ENCODE measurements around the gene PCBP3.

Gene PCBP3

DNA sequence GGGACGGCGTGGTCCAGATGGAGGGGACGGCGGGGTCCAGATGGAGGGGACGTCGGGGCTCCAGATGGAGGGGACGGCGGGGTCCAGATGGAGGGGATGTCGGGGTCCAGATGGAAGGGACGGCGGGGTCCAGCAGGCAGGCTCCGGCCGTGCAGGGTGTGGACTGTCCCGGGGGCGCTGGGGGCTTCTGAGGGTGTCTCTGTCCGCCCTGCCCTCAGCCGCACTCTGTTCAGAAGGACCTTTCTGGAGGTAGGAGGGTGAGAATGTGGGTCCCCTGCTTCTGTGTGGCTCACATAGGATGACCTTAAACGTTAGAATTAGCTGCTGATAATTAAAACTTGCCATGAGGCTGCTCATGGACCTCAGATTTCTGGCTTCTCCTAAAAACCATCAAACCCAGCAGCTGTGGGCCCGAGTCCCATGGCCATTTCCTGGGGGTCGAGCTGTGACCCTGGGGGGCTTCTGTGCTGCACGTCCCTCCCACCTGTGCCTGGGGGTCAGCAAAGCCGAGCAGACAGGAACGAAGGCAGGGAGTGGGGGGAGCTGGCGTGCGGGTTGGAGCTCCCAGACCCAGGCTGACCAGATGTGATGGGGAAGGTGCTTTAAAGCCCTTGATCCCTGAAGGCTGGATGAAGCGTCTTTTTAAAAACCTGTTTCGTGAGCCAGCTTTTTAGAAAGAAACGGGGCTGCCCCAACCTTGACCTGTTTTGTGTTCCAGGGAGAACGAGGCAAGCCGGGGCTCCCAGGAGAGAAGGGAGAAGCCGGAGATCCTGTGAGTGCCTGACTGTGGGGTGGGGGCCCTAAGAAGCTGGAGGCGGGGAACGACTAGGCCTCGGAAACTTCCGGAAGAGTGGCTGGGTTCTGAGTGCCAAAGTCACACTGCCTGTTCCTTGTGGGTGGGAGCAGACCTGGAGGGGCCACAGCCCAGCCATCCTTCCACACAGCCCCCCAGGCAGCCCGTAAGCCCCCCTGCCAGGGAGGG, 345.1 kb downstream of the PCBP3 start:
- H3K9me3 ChIP-seq (replicated peaks in 1 of 11) = no peaks in the 10 kb centered on the region
- no peak overlapping the region for H3K4me3 ChIP-seq
- peaks cover 0 to 25% (median 17%) of the 10 kb centered on the region in 11 experiments; a peak in 15 of 22 replicates for H3K27me3 ChIP-seq
- no peak overlapping the region for H3K4me2 ChIP-seq
- peaks cover 7 to 21% (median 15%) of the 10 kb centered on the region in 10 experiments for H3K4me1 ChIP-seq
- no peak for TF ChIP-seq Cebpa-rat (IDR thresholded peaks at IDR 0.05)
- H3K27ac ChIP-seq = no peak overlapping the region
- no peaks in the 10 kb centered on the region for H3K36me3 ChIP-seq
- peaks cover 0 to 4% (median 0%) of the 10 kb centered on the region in 11 experiments; a peak in 5 of 22 replicates for H4K20me1 ChIP-seq
- H3K9ac ChIP-seq = no peak overlapping the region

DNA sequence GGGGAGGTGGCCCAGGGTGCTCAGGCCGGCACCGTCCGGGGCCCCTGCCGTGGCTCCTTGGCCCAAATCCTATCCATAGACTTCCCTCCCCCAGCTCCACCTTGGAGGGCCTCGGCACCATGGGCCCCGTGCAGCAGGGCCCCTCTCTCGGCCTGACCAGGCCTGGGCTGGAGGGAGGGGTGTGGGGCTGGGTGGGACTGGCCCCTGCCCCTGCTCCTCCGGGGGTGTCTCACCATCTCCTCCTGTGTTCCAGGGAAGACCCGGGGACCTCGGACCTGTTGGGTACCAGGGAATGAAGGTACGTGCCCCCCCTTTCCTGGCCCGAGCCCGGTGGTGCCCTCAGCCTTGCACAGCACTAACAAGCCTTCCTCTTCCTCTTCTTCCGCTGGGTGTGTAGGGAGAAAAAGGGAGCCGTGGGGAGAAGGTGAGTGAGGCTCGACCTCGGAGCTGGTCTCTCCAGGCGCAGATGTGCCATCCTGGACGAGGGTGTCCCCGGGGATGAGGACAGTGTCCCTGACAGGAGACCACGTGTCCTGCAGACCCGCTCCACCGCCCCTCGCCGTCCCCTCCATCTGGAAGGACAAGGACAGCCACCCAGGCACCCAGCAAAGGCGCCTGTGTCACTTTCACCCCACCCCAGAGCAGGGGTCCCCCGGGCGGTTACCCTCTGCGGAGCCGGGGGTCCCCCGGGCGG, 346.0 kb downstream of the PCBP3 start:
- Histone ChIP-seq H3K36me3 (no peaks in the 10 kb centered on the region), H3K9me3 (replicated peaks in 1 of 11) (no peaks in the 10 kb centered on the region), H3K4me1 (peaks cover 7 to 29% (median 22%) of the 10 kb centered on the region in 10 experiments), H4K20me1 (peaks cover 0 to 4% (median 0%) of the 10 kb centered on the region in 11 experiments; a peak in 4 of 22 replicates), H3K27me3 (peaks cover 0 to 17% (median 9%) of the 10 kb centered on the region in 11 experiments; a peak in 11 of 22 replicates), H3K9ac (no peak overlapping the region), H3K4me2 (no peak overlapping the region), H3K4me3 (no peak overlapping the region), H3K27ac (no peak overlapping the region)
- no peak for TF ChIP-seq Cebpa-rat (IDR thresholded peaks at IDR 0.05)

DNA sequence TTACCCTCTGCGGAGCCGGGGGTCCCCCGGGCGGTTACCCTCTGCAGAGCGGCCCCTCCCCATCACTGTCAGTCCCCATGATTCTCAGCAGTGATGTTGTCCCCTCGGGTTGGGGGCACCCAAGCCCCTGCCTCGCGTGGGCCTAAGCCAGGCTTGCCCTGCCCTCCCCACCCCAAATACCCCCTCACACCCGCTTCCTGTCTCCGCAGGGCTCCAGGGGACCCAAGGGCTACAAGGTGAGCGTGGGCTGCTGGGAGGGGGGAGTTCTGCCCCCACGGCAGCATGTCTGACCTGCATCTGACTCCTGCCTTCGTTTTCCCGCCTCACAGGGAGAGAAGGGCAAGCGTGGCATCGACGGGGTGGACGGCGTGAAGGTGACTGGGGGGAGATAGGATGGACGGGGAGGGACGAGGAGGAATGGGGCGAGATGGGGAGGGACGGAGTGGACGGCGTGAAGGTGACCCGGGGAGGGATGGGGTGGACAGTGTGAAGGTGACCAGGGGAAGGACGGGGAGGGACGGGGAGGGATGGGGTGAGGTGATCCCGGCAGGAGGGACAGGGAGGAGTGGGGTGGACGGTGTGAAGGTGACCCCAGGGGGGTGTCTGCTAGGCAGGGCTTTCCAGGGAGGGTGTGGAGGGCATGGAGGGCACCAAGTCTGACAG, 346.7 kb downstream of the PCBP3 start:
- no peak overlapping the region for H3K27ac ChIP-seq
- peaks cover 0 to 15% (median 9%) of the 10 kb centered on the region in 11 experiments; a peak in 11 of 22 replicates for H3K27me3 ChIP-seq
- peaks cover 7 to 31% (median 26%) of the 10 kb centered on the region in 10 experiments for H3K4me1 ChIP-seq
- H3K9me3 ChIP-seq (replicated peaks in 1 of 11) = no peaks in the 10 kb centered on the region
- H4K20me1 ChIP-seq = peaks cover 0 to 4% (median 0%) of the 10 kb centered on the region in 11 experiments; a peak in 4 of 22 replicates
- peak overlapping the region in 9 of 11 experiments; percentile 15 to 44 (median 29); a peak in 9 of 22 replicates for H3K4me2 ChIP-seq
- TF ChIP-seq Cebpa-rat (IDR thresholded peaks at IDR 0.05) = no peak
- no peak overlapping the region for H3K4me3 ChIP-seq
- no peaks in the 10 kb centered on the region for H3K36me3 ChIP-seq
- H3K9ac ChIP-seq = no peak overlapping the region

DNA sequence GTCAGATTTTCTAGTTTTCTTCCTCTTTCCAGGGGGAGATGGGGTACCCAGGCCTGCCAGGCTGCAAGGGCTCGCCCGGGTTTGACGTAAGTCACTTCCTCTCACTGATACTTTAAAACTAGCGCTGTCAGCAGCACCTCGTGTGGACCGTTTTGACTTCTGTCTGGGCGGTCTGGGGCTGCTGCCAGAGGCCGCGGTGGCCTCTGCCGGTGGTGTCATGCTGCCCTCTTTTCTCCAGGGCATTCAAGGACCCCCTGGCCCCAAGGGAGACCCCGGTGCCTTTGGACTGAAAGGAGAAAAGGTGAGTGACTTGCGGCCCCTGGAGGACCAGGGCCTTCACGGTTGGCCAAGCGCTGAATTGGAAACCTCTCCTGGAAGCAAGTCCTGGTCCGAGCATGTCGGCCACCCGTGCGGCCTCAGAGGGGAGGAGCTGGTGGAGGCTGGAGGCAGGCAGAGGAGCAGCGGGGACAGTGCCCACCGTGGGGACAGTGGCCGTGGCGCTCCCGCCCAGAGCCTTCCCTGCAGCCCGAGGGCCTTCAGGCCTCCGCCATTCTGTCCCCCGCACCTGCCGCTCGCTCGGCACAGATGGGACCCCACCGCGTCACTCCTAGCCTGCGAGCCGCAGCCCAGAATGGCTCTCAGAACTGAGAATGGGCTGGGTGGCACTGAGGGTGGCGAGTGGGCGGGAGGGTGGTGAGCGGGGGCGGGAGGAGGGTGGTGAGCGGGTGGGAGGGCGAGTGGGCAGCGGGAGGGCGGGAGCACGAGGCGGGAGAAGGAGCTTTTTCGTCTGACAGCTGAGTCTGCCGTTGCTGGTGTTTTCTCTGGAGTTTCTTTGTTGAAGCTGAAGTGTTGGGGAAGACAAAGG, 347.4 kb downstream of the PCBP3 start:
- TF ChIP-seq Cebpa-rat (IDR thresholded peaks at IDR 0.05) = no peak
- no peak overlapping the region for H3K27ac ChIP-seq
- H3K4me2 ChIP-seq = peak overlapping the region; percentile 5 to 44 (median 26); a peak in 16 of 22 replicates
- H3K36me3 ChIP-seq = no peaks in the 10 kb centered on the region
- no peak overlapping the region for H3K9ac ChIP-seq
- no peak overlapping the region for H3K4me3 ChIP-seq
- H4K20me1 ChIP-seq = peaks cover 0 to 7% (median 0%) of the 10 kb centered on the region in 11 experiments; a peak in 5 of 22 replicates
- no peaks in the 10 kb centered on the region for H3K9me3 ChIP-seq (replicated peaks in 1 of 11)
- peaks cover 0 to 8% (median 2%) of the 10 kb centered on the region in 11 experiments; a peak in 8 of 22 replicates for H3K27me3 ChIP-seq
- H3K4me1 ChIP-seq = peaks cover 7 to 28% (median 23%) of the 10 kb centered on the region in 10 experiments

DNA sequence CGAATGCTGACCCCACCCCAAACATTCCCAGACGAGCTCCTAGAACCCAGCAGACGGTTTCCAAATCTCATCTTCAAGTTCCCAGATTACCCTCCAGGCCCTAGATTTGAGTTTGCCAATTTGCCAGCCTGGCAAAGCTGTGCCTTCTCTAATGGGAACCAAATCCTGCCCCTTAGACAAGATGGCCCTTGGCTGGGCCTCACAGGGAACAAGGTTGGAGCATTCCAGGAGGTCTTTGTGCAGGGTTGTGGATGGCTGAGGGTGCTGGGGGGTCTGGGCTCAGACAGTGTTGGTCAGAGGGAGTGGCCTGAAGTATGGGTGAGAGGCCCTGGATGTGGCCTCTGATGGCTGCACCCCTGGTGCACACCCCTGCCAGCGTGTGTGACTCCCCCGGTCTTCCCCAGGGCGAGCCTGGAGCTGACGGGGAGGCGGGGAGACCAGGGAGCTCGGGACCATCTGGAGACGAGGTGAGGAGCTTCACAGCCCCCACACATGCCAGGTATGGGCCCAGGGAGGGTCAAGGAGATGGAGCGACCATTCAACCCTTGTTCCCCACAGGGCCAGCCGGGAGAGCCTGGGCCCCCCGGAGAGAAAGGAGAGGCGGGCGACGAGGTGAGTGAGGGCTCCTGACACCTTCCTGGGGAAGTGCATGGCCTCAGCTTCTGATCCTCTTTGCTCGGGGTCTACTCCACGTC, 348.2 kb downstream of the PCBP3 start:
- Histone ChIP-seq H3K27me3 (peaks cover 0 to under 1% (median 0%) of the 10 kb centered on the region in 11 experiments; a peak in 1 of 22 replicates), H4K20me1 (peaks cover 0 to 7% (median 0%) of the 10 kb centered on the region in 11 experiments; a peak in 5 of 22 replicates), H3K27ac (no peak overlapping the region), H3K4me1 (peaks cover 7 to 26% (median 21%) of the 10 kb centered on the region in 10 experiments; a peak in 19 of 20 replicates), H3K4me2 (no peak overlapping the region), H3K4me3 (no peak overlapping the region), H3K36me3 (no peaks in the 10 kb centered on the region), H3K9me3 (replicated peaks in 1 of 11) (no peaks in the 10 kb centered on the region), H3K9ac (no peak overlapping the region)
- TF ChIP-seq Cebpa-rat (IDR thresholded peaks at IDR 0.05) = no peak
